Heart right ventricle (tissue), 16 donors: ENCODE data around the gene RGL2. TPM values are rescaled to one million over a fixed set of nuclear protein-coding genes. Genes with fewer than 3 reads are reported as not detected.

Source experiments
- ATAC-seq, 8 donors: fragments of 200-7000 bp; cut with Tn5 transposase; one replicate each; pipeline ENCODE4 v1.9.1; 2020; ENCODE audit warnings: mild to moderate bottlenecking in 8 of 8, moderate library complexity in 8 of 8, moderate number of reproducible peaks in 1 of 8
- DNase-seq, 2 donors: peaks; one replicate each; pipeline ENCODE4 v3.0.0-alpha.2; 2020
- H3K27ac ChIP-seq, 10 donors: fragments of 200-600 bp; sonication (generic) in 2 of 10; one replicate each; pipeline versions ENCODE4 v1.5.0 to v1.8.0; 2020 to 2022; ENCODE audit warnings: mild to moderate bottlenecking in 3 of 10
- H3K27me3 ChIP-seq, 7 donors: fragments of 200-600 bp; one replicate each; pipeline ENCODE4 v1.8.0; 2021 to 2022; ENCODE audit warnings: mild to moderate bottlenecking in 2 of 7
- H3K36me3 ChIP-seq, 9 donors: fragments of 200-600 bp; sonication (generic) in 1 of 9; one replicate each; pipeline versions ENCODE4 v1.5.0 to v1.8.0; 2020 to 2022; ENCODE audit warnings: mild to moderate bottlenecking in 2 of 9
- H3K4me1 ChIP-seq, 9 donors: fragments of 200-600 bp; sonication (generic) in 1 of 9; one replicate each; pipeline versions ENCODE4 v1.5.0 to v1.8.0; 2020 to 2022; ENCODE audit warnings: mild to moderate bottlenecking in 4 of 9
- H3K4me3 ChIP-seq, 10 donors: fragments of 200-600 bp; sonication (generic) in 2 of 10; one replicate each; pipeline versions ENCODE4 v1.5.0 to v1.8.0; 2020 to 2022; ENCODE audit warnings: mild to moderate bottlenecking in 7 of 10, moderate library complexity in 2 of 10
- H3K9me3 ChIP-seq, 11 donors: fragments of 200-600 bp in 10 of 11; sonication (generic) in 2 of 11; one replicate each; pipeline versions ENCODE4 v1.5.0 to v1.8.0; 2013 to 2022; ENCODE audit warnings: mild to moderate bottlenecking in 2 of 11, control low read depth in 1 of 11, moderate library complexity in 1 of 11
- WGBS, 2 donors: extraction: QIAGEN DNeasy Blood & Tissue Kit; methylation state at CpG; one replicate each; pipeline ENCODE4 v1.1.7; 2013; ENCODE audit warnings: inconsistent platforms in 1 of 2; 5-methylcytosine and 5-hydroxymethylcytosine counted together
- intact Hi-C, 10 donors: fragments of 100-400 bp; cut with DNase I; formaldehyde crosslinking; loops; one replicate each; pipeline versions ENCODE4 v1.11.1 to v1.14.2; 2022
- polyA plus RNA-seq, 2 donors: library from polyadenylated mRNA; stranded (reverse); fragments of 200-250 nt; gene quantifications; one replicate each; pipeline ENCODE4 v1.2.3, GENCODE V29; 2013
- total RNA-seq, 10 donors: library from RNA; stranded (reverse); fragmentation: NEBNext Ultra II Directional in 3 of 10; extraction: Animal tissue kit (Norgen Biotek cat#: 25700) in 3 of 10; gene quantifications; one replicate each; pipeline versions ENCODE4 v1.2.1 to v1.2.4, GENCODE V29; 2021 to 2023
- TF ChIP-seq, protein P1 (sequence below), 9 donors: fragments of 200-600 bp; sonication (generic) in 2 of 9; IDR thresholded peaks; one replicate each; pipeline versions ENCODE4 v1.5.0 to v1.8.0; 2021 to 2022; ENCODE audit warnings: antibody characterized with exemption in 9 of 9, mild to moderate bottlenecking in 5 of 9, moderate library complexity in 1 of 9
- donor health status: Arrhythmogenic right ventricular cardiomyopathy.
- donor health status: ischemic (EF 13 %, LVEDD 7.1; RV severe dilation, severe dysfunction).
- donor health status: healthy with polysubstance abuse.
- donor health status: DM: no; HTN: yes; CAD: no.
- donor health status: DM: no; HTN: no; CAD: no.
- donor health status: ischemic (EF 25% LVEDD 6.9; RV normal size, moderate dysfunction).
- donor health status: ischemic (EF 25% LVEDD 5.7; RV mildly dilated, moderate dysfunction).
- donor health status: healthy.
- donor health status: DM: yes; HTN: yes; CAD: no.
- donor health status: Ischemic cardiomyopathy.
- donor health status: ischemic (EF 35%, LVEDD 5.7; RV mildly dilated, moderate dysfunction).
- donor health status: nonischemic (EF 11% LVEDD 7.7; RV severe dilation, severe dysfunction).
- donor health status: DM: yes; HTN: yes; CAD: no.
- donor health status: PGD.
- donor health status: ischemic (EF 29% LVEDD 5.4; RV normal size, mild dysfunction).
- donor health status: nonischemic (EF 23%, LVEDD 6.1; RV moderate dilation, normal function).

Gene RGL2
- total and polyA plus RNA-seq, 12 donors = 40.7 to 79.8 (median 51.9) TPM

- peaks cover 10 to 73% (median 63%) of the 10 kb centered on the region in 9 donors for H3K4me1 ChIP-seq
- intact Hi-C loops = loop anchor here in 1 of 10 donors (2.0 kb wide), 1 partner anchor 43 kb away; the partner anchor contains the start of gene ZBTB22
- peaks cover 0 to 60% (median 28%) of the 10 kb centered on the region in 9 donors for H3K36me3 ChIP-seq
- H3K27me3 ChIP-seq = no peaks in the 10 kb centered on the region
- 66 to 67% methylated on average over 11 of the region's 11 CpGs for WGBS, 2 donors
- TF ChIP-seq, protein P1, sequence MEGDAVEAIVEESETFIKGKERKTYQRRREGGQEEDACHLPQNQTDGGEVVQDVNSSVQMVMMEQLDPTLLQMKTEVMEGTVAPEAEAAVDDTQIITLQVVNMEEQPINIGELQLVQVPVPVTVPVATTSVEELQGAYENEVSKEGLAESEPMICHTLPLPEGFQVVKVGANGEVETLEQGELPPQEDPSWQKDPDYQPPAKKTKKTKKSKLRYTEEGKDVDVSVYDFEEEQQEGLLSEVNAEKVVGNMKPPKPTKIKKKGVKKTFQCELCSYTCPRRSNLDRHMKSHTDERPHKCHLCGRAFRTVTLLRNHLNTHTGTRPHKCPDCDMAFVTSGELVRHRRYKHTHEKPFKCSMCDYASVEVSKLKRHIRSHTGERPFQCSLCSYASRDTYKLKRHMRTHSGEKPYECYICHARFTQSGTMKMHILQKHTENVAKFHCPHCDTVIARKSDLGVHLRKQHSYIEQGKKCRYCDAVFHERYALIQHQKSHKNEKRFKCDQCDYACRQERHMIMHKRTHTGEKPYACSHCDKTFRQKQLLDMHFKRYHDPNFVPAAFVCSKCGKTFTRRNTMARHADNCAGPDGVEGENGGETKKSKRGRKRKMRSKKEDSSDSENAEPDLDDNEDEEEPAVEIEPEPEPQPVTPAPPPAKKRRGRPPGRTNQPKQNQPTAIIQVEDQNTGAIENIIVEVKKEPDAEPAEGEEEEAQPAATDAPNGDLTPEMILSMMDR (IDR thresholded peaks at IDR 0.05) = no peak
- H3K27ac ChIP-seq = peak overlapping the region in 5 of 10 donors; percentile 15 to 97 (median 93)
- no peaks in the 10 kb centered on the region for H3K9me3 ChIP-seq
- ATAC-seq (no peak), DNase-seq (no peak)
- peak overlapping the region in 9 of 10 donors; percentile 70 to 88 (median 81) for H3K4me3 ChIP-seq
Measured at GRCh38 chr6:33273129-33273923, 25.4 kb downstream of the RGL2 start.

- WGBS, 2 donors = 10 to 13% methylated on average over 22 of the region's 22 CpGs
Measured at GRCh38 chr6:33272275-33273128, 26.2 kb downstream of the RGL2 start.

DNA sequence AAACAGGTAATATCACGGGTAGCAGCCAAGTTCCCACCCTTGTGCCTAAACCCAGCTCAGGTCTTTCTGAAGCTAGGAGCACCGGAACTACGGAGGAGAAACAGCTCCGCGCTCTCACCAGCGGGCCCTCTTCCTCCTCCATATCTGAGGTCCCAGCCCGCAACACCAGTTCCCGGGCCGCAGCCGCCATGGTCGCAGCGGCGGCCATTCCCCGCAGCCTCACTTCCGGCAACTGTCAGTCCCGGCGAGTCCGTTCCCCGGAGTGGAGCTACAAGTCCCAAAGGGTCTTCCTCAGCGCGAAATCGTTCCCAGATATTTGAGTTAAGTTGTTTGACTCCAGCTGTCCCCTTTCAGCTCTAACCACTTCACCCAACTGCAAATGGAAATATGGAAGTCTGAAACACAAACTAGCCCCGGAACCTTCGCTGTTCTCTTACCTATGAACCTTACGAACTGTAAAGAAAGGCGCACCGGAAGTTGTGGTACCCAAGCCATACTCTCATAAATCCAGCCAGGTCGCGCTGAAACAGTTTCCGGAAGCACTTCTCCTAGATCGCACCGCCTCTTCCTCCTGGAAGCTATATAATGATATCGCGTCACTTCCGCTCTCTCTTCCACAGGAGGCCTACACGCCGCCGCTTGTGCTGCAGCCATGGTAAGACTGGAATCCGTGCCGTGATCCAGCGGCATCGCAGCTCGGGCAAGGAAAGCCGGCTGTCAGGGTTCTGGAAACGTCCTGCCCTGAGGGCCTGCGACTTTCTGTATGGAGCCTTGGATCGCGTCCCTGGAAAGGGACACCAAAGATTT, 27.1 kb downstream of the RGL2 start, which contains the start of the genes RPS18 and VPS52:
TSS of gene RPS18 (plus strand) at position 608 of the 807 bp plus-strand sequence. CDS start at position 653, 45 bp downstream.
TSS of gene VPS52 (minus strand) at position 409 of the 807 bp plus-strand sequence. CDS start at position 208, 201 bp downstream.
- Histone ChIP-seq H3K36me3 (peaks cover 0 to 74% (median 44%) of the 10 kb centered on the region in 9 donors), H3K27ac (peak within 1 kb of the TSS; percentile 87 to 98 (median 93)), H3K4me1 (peaks cover 10 to 62% (median 53%) of the 10 kb centered on the region in 9 donors), H3K27me3 (no peaks in the 10 kb centered on the region), H3K4me3 (peak within 1 kb of the TSS; percentile 70 to 88 (median 80)), H3K9me3 (no peaks in the 10 kb centered on the region)
- peak; percentile 83 to 96 for DNase-seq
- ATAC-seq = peak; percentile 94 to 98 (median 98)
- TF ChIP-seq, protein P1 (IDR thresholded peaks at IDR 0.05) = no peak
- intact Hi-C loops = loop anchor here in 2 of 10 donors (1.0 to 2.0 kb wide), 2 partner anchors 28 to 45 kb away; partner anchors contain the start of gene ZBTB22 (in 1 of the 2)
- 0 to 1% methylated on average over 48 of the region's 48 CpGs for WGBS, 2 donors

More at GRCh38 chr6:33272275-33273128, 26.2 kb downstream of the RGL2 start:
- H3K36me3 ChIP-seq = peaks cover 0 to 66% (median 36%) of the 10 kb centered on the region in 9 donors
- ATAC-seq = peak; percentile 1 to 31 (median 16)
- peak overlapping the region; percentile 70 to 88 (median 80) for H3K4me3 ChIP-seq
- H3K27me3 ChIP-seq = no peaks in the 10 kb centered on the region
- H3K4me1 ChIP-seq = peaks cover 10 to 65% (median 55%) of the 10 kb centered on the region in 9 donors
- intact Hi-C loops = loop anchor here in 1 of 10 donors (2.0 kb wide), 1 partner anchor 44 kb away; the partner anchor contains the start of gene ZBTB22
- H3K27ac ChIP-seq = peak overlapping the region in 9 of 10 donors; percentile 75 to 98 (median 93)
- H3K9me3 ChIP-seq = no peaks in the 10 kb centered on the region
- TF ChIP-seq, protein P1 (IDR thresholded peaks at IDR 0.05) = no peak
- DNase-seq = no peak
